GM19438 (cell line): ENCODE results near the gene NKAIN2.
"Not testable (repeated sequence)": the region's sequence is repeated elsewhere in the genome, so short reads cannot be mapped to it uniquely, and the experiment has no call there.

Experiments used
- ATAC-seq: cut with Tn5 transposase; IDR thresholded peaks from one replicate; pipeline ENCODE4 v1.9.1; 2021; ENCODE audit warnings: low read depth; ENCODE audit not compliant: unreplicated experiment

The NKAIN2 gene

GRCh38 chr6:124721331-124721730 is 917.7 kb downstream of the NKAIN2 start:
- no peak for ATAC-seq

DNA sequence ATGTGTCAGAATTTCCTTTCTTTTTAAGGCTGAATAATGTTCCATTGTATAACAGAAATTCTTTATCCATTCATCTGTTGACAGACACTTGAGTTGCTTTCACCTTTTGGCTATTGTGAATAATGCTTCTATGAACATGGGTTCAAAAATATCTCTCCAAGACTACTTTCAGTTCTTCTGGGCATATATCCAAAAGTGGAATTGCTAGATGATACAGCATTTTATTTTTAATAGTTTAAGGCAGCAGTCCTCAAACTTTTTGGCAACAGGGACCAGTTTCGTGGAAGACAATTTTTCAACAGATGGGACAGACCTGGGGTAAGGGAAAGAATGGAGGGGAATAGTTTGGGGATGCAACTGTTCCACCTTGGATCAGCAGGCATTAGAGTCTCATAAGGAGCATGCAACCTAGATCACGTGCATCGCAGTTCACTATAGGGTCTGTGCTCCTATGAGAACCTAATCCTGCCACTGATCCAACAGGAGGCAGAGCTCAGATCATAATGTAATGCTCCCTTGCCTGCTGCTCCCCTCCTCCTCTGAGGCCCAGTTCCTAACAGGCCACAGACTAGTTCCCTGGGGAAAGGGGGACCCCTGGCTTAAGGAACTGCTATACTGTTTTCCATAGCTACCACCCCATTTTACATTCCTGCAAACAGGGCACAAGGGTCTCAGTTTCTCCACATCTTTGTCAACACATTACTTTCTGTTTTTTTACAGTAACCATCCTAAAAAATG is 918.6 kb downstream of the NKAIN2 start:
- ATAC-seq = no peak

DNA sequence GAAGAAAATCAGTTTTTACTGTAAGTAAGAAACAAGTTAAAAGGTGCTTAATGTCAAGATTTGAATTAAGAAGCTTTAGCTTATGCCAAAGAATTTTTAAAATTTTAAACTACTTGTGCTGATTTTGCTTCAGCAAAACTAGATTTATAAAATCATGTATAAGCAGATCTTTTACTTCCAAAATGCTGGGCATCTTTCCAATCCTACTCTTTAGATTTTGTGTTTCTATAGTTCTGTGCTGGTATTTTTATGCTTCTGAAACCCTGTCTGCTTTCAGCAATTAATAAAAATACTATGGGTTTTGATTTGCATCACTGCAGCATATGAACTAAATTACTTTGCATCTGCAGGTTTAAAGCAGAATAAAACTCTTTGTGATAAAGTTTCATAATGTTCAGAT is 920.0 kb downstream of the NKAIN2 start:
- ATAC-seq = no peak

DNA sequence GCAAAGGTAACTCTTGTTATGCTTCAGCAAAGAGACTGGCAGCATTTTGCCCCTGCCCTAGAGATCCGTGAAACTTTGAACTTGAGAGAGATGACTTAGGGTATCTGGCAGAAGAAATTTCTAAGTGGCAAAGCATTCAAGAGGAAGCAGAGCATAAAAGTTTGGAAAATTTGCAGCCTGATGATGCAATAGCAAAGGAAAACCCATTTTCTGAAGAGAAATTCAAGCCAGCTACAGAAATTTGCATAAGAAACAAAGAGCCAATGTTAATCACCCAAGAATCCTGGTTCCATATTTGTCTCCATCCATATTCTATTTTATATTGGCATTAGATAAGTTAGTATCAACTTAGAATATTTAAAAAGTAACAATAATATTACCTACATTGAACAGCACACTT is 934.1 kb downstream of the NKAIN2 start:
- ATAC-seq = not testable (repeated sequence)

DNA sequence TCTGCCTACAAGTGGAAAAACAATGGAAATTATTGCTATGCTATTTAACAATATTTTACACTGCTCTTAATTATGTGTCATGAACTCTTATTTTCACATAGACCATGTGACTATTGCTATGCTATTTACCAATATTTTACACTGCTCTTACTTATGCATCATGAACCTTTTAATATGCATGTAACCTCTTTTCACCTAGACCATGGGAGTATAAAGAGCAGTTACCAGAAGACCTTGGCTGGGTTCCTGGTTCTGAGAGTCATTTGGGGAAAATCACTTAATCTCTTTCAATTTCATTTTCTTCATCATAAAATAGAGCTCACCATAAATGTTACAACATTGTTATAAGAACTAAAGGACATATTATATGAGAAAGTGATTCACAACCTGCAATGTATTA is 934.8 kb downstream of the NKAIN2 start:
- no peak for ATAC-seq

DNA sequence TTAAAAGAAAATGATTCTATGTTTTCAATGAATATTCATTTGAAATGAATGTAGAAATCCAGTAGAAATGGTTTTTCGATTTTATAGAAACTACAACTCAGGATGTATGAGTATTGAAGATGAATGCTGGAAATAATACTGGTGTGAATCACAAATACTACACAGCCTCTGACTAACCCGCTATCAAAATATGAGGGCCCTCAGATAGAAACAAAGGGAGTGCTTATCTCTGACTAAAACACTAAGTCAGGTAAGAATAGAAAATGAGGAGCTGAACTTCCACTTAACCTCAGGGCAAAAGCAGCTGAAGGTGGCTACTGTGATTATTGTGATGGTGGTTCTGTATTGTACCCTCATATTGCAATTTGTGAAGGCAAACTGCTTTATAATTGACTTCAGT is 937.7 kb downstream of the NKAIN2 start:
- no peak for ATAC-seq

DNA sequence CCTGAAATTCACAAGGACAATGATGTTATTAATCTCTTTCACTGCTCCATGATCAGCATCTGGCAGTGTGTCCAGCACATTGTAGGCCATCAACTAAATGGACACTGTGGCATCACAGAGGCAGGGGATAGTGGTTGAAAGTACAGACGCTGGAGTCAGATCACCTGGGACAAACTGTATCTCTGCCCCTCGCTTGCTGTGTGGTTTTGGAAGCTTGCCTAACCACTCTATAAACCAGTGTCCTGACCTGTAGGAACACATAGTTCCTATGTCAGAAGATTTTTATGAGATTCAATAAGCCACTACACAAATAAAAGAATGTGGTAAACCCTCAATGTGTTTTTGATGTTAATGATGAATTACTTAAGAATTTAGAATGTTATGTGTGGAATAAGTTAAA is 939.3 kb downstream of the NKAIN2 start:
- ATAC-seq = no peak

GRCh38 chr6:124743420-124743819 is 939.8 kb downstream of the NKAIN2 start:
- ATAC-seq = no peak

GRCh38 chr6:124747349-124747748 is 943.7 kb downstream of the NKAIN2 start:
- no peak for ATAC-seq

DNA sequence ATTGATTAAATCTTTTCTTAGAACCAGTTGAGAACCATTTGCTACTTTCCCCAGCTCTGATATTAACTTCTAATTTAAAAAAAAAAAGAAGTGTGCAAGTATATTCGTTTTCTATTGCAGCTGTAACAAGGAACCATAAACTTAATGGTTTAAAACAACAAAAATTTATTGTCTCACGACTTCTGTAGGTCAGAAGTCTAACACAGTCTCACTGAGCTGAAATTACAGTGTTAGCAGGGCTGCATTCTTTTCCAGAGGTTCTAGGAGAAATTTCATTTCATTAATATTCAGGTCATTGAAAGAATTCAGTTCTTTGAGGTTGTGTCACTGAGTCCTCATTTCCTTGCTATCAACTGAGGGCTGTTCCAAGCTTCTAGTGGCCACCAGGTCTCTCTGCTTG is 945.1 kb downstream of the NKAIN2 start:
- no peak for ATAC-seq

GRCh38 chr6:124753001-124753400 is 949.3 kb downstream of the NKAIN2 start:
- no peak for ATAC-seq

DNA sequence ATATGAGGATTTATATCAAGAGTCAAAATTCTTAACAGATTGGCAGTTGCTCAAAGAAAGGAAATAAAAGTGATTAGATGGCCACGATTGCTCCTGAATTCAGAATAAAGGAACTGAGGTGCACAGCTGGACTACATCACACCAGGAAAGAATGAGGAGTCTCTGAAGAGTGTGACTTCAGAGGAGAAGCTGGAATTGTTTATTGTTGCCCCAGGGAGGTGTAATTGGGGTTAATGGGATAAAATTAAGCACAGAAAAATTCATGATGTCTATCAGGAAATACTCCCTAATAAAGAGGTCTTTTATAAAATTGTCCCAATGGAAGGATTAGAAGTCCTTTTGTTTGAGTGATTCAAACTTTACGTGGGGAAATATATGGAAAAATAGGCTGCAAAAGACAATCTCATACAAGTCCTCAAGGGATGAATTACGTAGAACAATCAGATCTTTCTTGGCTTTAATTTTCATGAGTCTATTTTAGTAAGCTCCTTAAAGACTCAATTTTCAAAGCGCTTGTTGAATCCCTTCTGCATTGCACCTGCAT is 950.0 kb downstream of the NKAIN2 start:
- no peak for ATAC-seq

- ATAC-seq = no peak
Measured at GRCh38 chr6:124755321-124755720, 951.7 kb downstream of the NKAIN2 start.

GRCh38 chr6:124757560-124757959 is 953.9 kb downstream of the NKAIN2 start:
- no peak for ATAC-seq

DNA sequence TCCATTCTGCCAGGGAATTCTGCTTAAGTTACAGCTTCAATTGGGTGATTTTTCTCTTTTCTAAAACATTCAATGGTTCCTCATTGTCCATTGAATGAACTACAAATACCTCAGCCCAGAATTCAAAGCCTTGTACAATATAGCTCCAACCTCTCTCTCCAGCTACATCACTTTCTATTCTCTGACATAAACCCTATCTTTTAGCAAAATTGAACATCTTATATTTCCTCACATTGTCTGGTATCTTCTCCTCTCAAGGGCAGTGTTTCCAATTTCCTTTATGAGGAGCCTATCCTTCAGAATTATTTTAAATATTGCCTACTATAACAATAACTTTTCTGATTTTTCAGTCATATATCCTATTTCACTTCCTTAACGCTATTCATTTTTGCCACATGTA is 955.0 kb downstream of the NKAIN2 start:
- no peak for ATAC-seq

GRCh38 chr6:124765280-124765679 is 961.6 kb downstream of the NKAIN2 start:
- ATAC-seq = no peak

DNA sequence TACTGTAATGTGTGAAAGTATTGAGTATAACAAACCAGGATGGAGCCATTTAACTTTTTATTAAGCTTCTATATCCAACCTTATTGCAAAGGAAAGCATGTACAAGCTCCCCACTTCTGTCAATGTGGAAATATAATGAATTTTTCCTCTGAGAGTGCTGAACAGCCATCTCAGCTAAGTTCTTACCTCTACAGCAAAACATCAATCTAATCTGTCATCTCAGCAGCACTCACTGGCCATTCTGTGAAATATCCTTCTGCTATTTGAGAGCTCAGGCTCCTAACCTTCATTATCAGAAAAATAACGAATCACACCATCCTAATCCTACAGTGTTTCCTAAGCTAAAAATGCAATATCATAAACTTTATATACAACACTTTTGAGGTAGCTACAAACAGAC is 964.6 kb downstream of the NKAIN2 start:
- no peak for ATAC-seq

- ATAC-seq = no peak
Measured at GRCh38 chr6:124769811-124770544, 966.3 kb downstream of the NKAIN2 start.

DNA sequence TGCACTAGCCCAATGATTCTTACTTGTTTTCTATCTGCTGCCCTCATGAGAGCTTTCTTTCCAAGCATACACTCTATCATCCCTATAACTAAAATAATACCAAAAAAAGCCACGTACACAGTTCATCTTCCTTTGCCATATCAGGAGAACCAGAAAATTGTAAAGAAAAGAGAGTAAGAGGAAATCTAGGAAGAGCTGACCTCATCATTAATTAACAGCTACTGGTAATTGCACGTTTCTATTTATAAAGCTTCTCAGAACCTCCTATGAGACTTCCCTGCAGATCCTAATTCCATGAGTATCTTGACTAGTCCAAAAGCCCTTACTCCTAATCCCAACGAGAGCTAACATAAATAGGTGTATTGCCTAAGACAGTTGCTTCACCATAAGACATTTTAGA is 967.1 kb downstream of the NKAIN2 start:
- no peak for ATAC-seq

DNA sequence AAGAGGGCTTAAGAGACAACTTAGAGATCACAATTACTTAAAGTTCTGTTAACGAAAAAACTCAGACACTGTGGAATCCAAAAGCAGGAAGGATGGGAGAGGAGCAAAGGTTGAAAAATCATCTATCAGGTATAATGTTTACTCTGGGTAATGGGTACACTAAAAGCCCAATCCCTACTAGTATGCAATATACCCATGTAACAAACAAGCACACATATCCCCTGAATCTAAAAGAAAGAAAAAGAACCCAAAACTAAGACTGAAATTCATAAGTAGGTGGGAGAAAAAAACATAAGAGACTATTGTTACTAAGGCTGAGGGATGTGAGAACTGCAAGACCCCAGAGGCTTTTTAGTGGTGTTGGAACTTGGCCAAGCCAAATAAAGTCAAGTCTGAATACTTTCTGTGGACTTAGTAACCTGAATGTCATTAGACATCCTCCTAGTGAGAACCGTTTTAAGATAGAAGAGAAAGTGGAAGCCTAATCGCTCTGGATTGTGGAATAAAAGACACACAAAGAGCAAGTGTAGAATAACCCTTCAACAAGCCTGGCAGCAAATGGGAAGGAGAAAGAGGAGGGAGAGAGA is 969.2 kb downstream of the NKAIN2 start:
- no peak for ATAC-seq

GRCh38 chr6:124775121-124775520 is 971.5 kb downstream of the NKAIN2 start:
- no peak for ATAC-seq

- no peak for ATAC-seq
Measured at GRCh38 chr6:124777863-124778262, 974.2 kb downstream of the NKAIN2 start.
